ENCODE data around the gene PNMA1. TPM values are rescaled to one million over a fixed set of nuclear protein-coding genes. Genes with fewer than 3 reads are reported as not detected.

PNMA1 gene
- total RNA-seq, 2 donors from 2014 or later, result 38.1 to 47.5 TPM

DNA sequence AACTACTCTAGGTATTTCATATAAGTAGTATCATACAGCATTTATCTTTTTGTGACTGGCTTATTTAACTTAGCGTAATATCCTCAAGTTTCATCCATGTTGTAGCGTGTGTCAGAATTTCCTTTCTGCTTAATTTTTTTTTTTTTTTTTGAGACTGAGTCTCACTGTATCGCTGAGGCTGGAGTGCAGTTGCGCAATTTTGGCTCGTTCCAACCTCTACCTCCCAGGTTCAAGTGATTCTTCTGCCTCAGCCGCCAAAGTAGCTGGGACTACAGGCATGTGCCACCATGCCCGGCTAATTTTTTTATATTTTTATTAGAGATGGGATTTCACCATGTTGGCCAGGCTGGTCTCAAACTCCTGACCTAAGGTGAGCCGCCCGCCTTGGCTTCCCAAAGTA, 28.9 kb downstream of the PNMA1 start:
- Mint-ChIP-seq H3K4me3 (no peak overlapping the region), H3K27me3 (ENCODE audit: low read depth) (no peaks in the 10 kb centered on the region), H3K9me3 (no peaks in the 10 kb centered on the region), H3K36me3 (ENCODE audit: insufficient read depth in 2 of 2) (peaks cover 0 to 1% of the 10 kb centered on the region in 2 donors), H3K27ac (no peak overlapping the region), H3K4me1 (ENCODE audit: low read depth) (no peaks in the 10 kb centered on the region)
- DNase-seq (no peak), ATAC-seq (replicated peaks in 1 of 2) (no peak)

DNA sequence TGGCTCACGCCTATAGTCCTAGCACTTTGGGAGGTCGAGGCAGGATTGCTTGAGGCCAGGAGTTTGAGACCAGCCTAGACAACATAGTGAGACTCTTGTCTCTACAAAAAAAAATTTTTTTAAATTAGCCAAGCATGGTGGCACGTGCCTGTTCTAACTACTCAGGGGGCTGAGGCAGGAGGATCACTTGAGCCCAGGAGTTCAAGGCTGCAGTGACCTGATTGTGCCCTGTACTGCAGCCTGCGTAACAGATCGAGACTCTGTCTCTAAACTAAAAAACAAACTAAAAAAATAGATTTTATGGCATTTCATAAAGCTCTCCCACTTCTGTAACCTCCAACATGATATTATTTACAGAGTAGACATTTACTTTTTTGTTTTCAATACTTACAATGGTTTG, 29.6 kb downstream of the PNMA1 start:
- Mint-ChIP-seq H3K4me3 (no peak overlapping the region), H3K36me3 (ENCODE audit: insufficient read depth in 2 of 2) (peaks cover 0 to 1% of the 10 kb centered on the region in 2 donors), H3K27me3 (ENCODE audit: low read depth) (no peaks in the 10 kb centered on the region), H3K4me1 (ENCODE audit: low read depth) (no peaks in the 10 kb centered on the region), H3K27ac (no peak overlapping the region), H3K9me3 (no peaks in the 10 kb centered on the region)
- no peak for DNase-seq
- ATAC-seq (replicated peaks in 1 of 2), result no peak

DNA sequence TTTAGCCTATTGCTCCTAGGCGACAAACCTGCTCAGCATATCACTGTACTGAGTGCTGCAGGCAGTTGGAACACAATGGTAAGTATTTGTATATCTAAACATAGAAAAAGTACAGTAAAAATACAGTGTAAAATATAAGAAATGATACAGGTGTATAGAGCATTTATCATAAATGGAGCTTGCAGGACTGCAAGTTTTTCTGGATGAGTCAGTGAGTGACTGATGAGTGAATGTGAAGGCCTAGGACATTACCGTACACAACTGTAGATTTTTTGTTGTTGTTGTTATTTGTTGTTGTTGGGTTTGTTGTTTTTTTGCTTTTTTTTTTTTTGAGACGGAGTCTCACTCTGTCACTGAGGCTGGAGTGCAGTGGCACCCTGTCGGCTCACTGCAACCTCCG, 33.4 kb downstream of the PNMA1 start:
- Mint-ChIP-seq H3K4me1 (ENCODE audit: low read depth) (no peaks in the 10 kb centered on the region), H3K36me3 (ENCODE audit: insufficient read depth in 2 of 2) (peaks cover 0 to 1% of the 10 kb centered on the region in 2 donors), H3K27me3 (ENCODE audit: low read depth) (no peaks in the 10 kb centered on the region), H3K4me3 (no peak overlapping the region), H3K27ac (no peak overlapping the region), H3K9me3 (no peaks in the 10 kb centered on the region)
- no peak for DNase-seq
- ATAC-seq (replicated peaks in 1 of 2), result no peak

DNA sequence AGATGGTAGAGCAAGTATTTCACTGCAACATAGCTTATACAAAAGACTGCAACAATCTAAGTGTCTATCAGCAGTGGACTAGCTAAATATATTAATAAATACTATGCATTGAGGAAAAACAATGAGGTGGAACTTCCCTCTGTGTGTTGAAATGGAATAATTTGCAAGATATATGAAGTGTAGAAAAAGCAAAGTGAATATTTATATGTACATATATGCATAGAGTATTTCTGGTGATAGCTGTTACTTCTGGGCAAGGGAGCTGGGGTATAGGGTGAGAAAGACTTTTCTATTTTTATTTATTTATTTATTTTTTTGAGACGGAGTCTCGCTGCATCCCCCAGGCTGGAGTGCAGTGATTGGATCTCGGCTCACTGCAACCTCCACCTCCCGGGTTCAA, 35.5 kb downstream of the PNMA1 start:
- DNase-seq, result no peak
- no peaks in the 10 kb centered on the region for H3K4me1 Mint-ChIP-seq (ENCODE audit: low read depth)
- H3K36me3 Mint-ChIP-seq (ENCODE audit: insufficient read depth in 2 of 2), result peaks cover 0 to 1% of the 10 kb centered on the region in 2 donors
- no peak overlapping the region for H3K27ac Mint-ChIP-seq
- no peak for ATAC-seq (replicated peaks in 1 of 2)
- H3K4me3 Mint-ChIP-seq, result no peak overlapping the region
- H3K27me3 Mint-ChIP-seq (ENCODE audit: low read depth), result no peaks in the 10 kb centered on the region
- no peaks in the 10 kb centered on the region for H3K9me3 Mint-ChIP-seq

DNA sequence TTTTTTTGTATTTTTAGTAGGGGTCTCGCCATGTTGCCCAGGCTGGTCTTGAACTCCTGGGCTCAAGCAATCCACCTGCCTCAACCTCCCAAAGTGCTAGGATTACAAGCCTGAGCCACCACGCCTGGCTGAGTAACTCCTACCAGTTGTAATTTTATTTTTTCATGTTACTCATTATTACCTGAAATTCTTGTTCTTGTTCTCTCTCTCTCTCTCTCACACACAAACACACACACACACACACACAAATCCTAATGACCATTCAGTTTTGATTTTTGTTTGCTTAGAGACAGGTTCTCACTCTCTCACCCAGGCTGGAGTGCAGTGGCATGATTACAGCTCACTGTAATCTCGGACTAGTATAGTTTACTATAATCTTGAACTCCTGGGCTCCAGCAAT, 39.2 kb downstream of the PNMA1 start:
- DNase-seq, result no peak
- Mint-ChIP-seq H3K36me3 (ENCODE audit: insufficient read depth in 2 of 2) (no peaks in the 10 kb centered on the region), H3K4me3 (no peak overlapping the region), H3K4me1 (ENCODE audit: low read depth) (no peaks in the 10 kb centered on the region), H3K27me3 (ENCODE audit: low read depth) (no peaks in the 10 kb centered on the region), H3K9me3 (no peaks in the 10 kb centered on the region), H3K27ac (no peak overlapping the region)
- no peak for ATAC-seq (replicated peaks in 1 of 2)

DNA sequence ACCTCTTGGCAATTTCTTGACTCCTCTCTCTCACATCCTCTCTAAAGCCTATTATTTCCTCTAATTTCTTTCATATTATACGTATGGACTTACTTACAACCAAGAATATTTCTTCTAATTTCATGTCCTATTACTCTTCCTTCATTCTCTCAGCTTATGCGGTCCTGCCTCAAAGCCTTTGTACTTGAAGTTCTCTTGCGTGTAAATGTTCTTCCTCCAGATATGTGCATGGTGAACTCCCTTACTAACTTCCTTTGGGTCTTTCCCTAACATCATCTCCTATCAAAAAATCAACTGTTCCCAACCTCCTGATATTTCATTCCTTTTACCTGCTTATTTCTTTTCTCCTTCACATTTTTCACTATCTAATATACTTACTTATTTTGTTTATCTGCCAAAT, 46.3 kb downstream of the PNMA1 start:
- H3K4me1 Mint-ChIP-seq (ENCODE audit: low read depth), result no peaks in the 10 kb centered on the region
- H3K27ac Mint-ChIP-seq, result no peak overlapping the region
- H3K27me3 Mint-ChIP-seq (ENCODE audit: low read depth), result no peaks in the 10 kb centered on the region
- ATAC-seq (replicated peaks in 1 of 2), result no peak
- no peak for DNase-seq
- H3K4me3 Mint-ChIP-seq, result no peak overlapping the region
- no peaks in the 10 kb centered on the region for H3K9me3 Mint-ChIP-seq
- no peaks in the 10 kb centered on the region for H3K36me3 Mint-ChIP-seq (ENCODE audit: insufficient read depth in 2 of 2)

DNA sequence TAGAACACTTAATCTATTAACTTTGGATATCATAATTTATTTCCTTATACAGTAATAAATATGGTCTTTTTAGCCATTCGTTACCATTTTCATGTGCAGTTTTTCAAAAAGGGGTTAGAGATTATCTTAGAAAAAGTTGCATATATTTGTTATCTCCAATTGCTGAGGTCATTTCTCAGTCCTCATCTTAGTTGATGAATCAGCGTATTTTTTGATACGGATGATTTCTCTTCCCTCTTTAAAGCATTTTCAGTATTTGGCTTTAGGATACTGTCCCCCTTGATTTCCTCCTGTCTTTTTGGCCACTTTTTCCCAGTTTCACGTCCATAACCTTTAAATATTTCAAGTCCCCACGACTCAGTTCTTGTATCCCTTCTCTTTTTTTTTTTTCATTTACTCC, 47.6 kb downstream of the PNMA1 start:
- H3K36me3 Mint-ChIP-seq (ENCODE audit: insufficient read depth in 2 of 2), result no peaks in the 10 kb centered on the region
- H3K4me3 Mint-ChIP-seq, result no peak overlapping the region
- ATAC-seq (replicated peaks in 1 of 2), result no peak
- no peaks in the 10 kb centered on the region for H3K9me3 Mint-ChIP-seq
- H3K27me3 Mint-ChIP-seq (ENCODE audit: low read depth), result no peaks in the 10 kb centered on the region
- DNase-seq, result no peak
- H3K4me1 Mint-ChIP-seq (ENCODE audit: low read depth), result no peaks in the 10 kb centered on the region
- H3K27ac Mint-ChIP-seq, result no peak overlapping the region

DNA sequence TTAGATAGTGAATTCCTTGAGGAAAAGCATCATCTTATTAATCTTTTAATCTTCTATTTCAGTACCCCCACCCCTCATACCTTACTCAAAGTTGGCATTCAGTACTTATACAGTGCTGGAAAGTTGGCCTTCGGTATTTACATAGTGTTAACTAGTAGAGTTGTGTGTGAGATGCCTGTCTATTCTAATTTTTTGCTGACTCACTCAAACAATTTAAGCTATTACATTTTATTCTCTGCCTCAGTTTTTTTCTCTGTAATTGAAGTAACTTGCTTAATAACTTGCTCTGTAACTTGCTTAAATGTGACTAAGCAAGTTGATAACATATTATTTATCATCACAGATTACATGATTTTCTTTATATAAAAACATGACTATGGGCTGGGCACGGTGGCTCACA, 49.1 kb downstream of the PNMA1 start:
- H3K36me3 Mint-ChIP-seq (ENCODE audit: insufficient read depth in 2 of 2), result no peaks in the 10 kb centered on the region
- H3K4me1 Mint-ChIP-seq (ENCODE audit: low read depth), result no peaks in the 10 kb centered on the region
- no peak overlapping the region for H3K27ac Mint-ChIP-seq
- no peaks in the 10 kb centered on the region for H3K27me3 Mint-ChIP-seq (ENCODE audit: low read depth)
- no peaks in the 10 kb centered on the region for H3K9me3 Mint-ChIP-seq
- ATAC-seq (replicated peaks in 1 of 2) (no peak), DNase-seq (no peak)
- H3K4me3 Mint-ChIP-seq, result no peak overlapping the region

DNA sequence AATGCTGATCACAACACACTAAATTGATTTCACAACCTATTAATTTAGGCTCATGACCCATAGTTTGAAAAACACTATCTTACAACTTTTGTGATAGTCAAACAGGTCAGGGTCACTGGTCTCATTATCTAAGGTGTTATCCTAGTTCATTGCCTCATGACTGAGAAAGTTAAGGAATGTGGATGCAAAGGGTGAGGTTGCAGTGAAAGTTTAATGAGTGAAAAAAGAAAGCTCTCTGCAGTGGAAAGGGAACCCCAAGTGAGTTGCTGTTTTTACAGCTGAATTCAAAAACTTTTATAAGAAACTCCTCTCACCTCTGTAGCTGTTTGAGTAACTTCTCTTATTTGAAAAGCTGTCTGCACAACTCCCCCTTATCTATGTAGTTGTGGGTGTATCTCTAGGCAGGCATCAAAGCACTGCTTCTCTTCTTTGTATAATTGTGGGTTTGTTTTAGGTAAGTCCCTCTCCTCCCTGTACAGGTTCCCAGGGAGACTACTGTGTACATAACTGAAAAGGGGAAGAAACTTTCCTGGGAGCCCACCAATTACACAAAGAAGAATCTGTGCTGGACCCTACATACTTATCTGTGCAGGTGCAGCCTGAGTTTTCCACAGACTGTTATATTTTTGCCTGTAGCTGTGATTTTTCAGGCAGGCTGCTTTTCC, 50.5 kb downstream of the PNMA1 start:
- H3K4me3 Mint-ChIP-seq, result no peak overlapping the region
- H3K27ac Mint-ChIP-seq, result no peak overlapping the region
- no peak for DNase-seq
- no peak for ATAC-seq (replicated peaks in 1 of 2)
- no peaks in the 10 kb centered on the region for H3K27me3 Mint-ChIP-seq (ENCODE audit: low read depth)
- H3K4me1 Mint-ChIP-seq (ENCODE audit: low read depth), result no peaks in the 10 kb centered on the region
- no peaks in the 10 kb centered on the region for H3K9me3 Mint-ChIP-seq
- H3K36me3 Mint-ChIP-seq (ENCODE audit: insufficient read depth in 2 of 2), result no peaks in the 10 kb centered on the region

DNA sequence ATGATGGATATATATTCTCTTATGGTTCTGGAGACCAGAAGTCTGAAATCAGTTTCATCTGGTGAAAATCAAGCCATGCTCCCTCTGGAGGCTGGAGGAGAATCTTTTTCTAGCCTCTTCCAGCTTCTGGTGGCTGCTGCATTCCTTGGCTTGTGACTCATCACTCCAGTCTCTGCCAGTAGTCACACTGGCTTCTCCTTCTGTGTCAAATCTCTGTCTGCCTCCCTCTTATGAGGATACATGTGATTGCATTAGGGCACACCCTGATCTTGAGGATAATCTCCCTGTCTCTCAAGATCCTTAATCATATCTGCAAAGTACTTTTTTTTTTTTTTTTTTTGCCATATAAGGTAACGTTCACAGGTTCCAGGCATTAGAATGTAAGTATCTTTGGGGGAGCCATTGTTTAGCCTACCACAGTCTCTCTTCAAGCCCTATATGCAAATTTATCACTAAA, 51.7 kb downstream of the PNMA1 start:
- Mint-ChIP-seq H3K4me1 (ENCODE audit: low read depth) (no peaks in the 10 kb centered on the region), H3K4me3 (no peak overlapping the region), H3K9me3 (no peaks in the 10 kb centered on the region), H3K27ac (no peak overlapping the region), H3K27me3 (ENCODE audit: low read depth) (no peaks in the 10 kb centered on the region), H3K36me3 (ENCODE audit: insufficient read depth in 2 of 2) (no peaks in the 10 kb centered on the region)
- ATAC-seq (replicated peaks in 1 of 2) (no peak), DNase-seq (no peak)

DNA sequence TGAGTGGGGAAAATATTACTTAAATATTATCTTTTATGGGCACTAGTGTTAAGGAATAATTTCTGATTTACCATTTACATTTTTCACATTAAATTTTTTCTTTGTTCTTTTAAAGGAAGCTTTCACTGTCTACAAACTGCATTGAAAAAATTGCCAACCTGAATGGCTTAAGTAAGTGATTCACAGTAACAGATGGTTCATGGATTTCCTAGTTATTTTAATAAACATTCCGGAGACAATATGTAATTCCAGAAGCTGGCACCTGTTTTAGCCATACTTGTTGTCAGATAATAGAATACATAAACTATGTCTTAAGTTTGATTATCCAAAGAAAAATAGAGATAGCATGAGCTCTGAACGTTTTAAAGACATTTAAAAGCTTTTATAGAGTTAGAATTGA, 52.3 kb downstream of the PNMA1 start:
- H3K27me3 Mint-ChIP-seq (ENCODE audit: low read depth), result no peaks in the 10 kb centered on the region
- H3K4me1 Mint-ChIP-seq (ENCODE audit: low read depth), result no peaks in the 10 kb centered on the region
- DNase-seq (no peak), ATAC-seq (replicated peaks in 1 of 2) (no peak)
- no peak overlapping the region for H3K4me3 Mint-ChIP-seq
- H3K9me3 Mint-ChIP-seq, result no peaks in the 10 kb centered on the region
- no peak overlapping the region for H3K27ac Mint-ChIP-seq
- no peaks in the 10 kb centered on the region for H3K36me3 Mint-ChIP-seq (ENCODE audit: insufficient read depth in 2 of 2)

Other genes starting within 250 kb of the PNMA1 start
- gene RIOX1, start 223.5 kb downstream of the PNMA1 start, total RNA-seq, result 10 to 100 TPM; 12.1 to 13.3 TPM
- 1 to 10 TPM; 1.1 to 3.4 TPM for gene ACOT1, start 177.2 kb downstream of the PNMA1 start, total RNA-seq
- under 1 TPM; 0.22 to 0.30 TPM for gene HEATR4, start 155.4 kb downstream of the PNMA1 start, total RNA-seq
- 10 to 100 TPM in 1 of 2 donors, 1 to 10 TPM in 1; 8.4 to 12.9 TPM for gene ACOT2, start 145.2 kb downstream of the PNMA1 start, total RNA-seq
- 1 to 10 TPM; 4.4 to 5.2 TPM for gene ACOT4, start 122.5 kb downstream of the PNMA1 start, total RNA-seq
- gene ACOT6, start 101.9 kb downstream of the PNMA1 start, total RNA-seq, result not detected
- gene DNAL1, start 69.4 kb downstream of the PNMA1 start, total RNA-seq, result 1 to 10 TPM; 6.8 to 8.3 TPM
- gene PTGR2, start 137.4 kb upstream of the PNMA1 start, total RNA-seq, result 1 to 10 TPM; 4.3 to 6.4 TPM
- 10 to 100 TPM; 81.9 to 90.6 TPM for gene ZNF410, start 172.5 kb upstream of the PNMA1 start, total RNA-seq
- gene FAM161B, start 235.7 kb upstream of the PNMA1 start, total RNA-seq, result 1 to 10 TPM; 2.7 to 3.1 TPM
- 10 to 100 TPM; 20.4 to 21.9 TPM for gene COQ6, start 235.9 kb upstream of the PNMA1 start, total RNA-seq

Measured in activated T-cell treated with anti-CD3 and anti-CD28 coated beads, Interleukin-2, amount 50 U/mL, for 72 hours (primary cell).